HL-60 (cell line): ENCODE results near the gene WNT7B.

Experiments used
- CTCF ChIP-seq: IDR thresholded peaks from one replicate; pipeline ENCODE4 v1.5.1; 2011; ENCODE audit warnings: low read length, control low read depth, inconsistent platforms; ENCODE audit not compliant: insufficient read depth
- GABPA ChIP-seq: IDR thresholded peaks from 2 replicates; pipeline ENCODE4 v1.6.1; 2012; ENCODE audit warnings: low read depth
- POLR2AphosphoS5 ChIP-seq: IDR thresholded peaks from 2 replicates; pipeline ENCODE4 v1.6.1; 2012; ENCODE audit warnings: low read depth
- REST ChIP-seq: IDR thresholded peaks from 2 replicates; pipeline ENCODE4 v1.6.1; 2012; ENCODE audit warnings: low read depth; ENCODE audit not compliant: insufficient replicate concordance

GRCh38 chr22:46007848-46008261 is 30.9 kb upstream of the WNT7B start:
- no peak for TF ChIP-seq CTCF
- no peak for TF ChIP-seq REST
- TF ChIP-seq POLR2AphosphoS5: no peak
- no peak for TF ChIP-seq GABPA
